Neuronal stem cell (in vitro differentiated cells): ENCODE results near the gene SEPTIN3.

Experiments
- DNase-seq: peaks from one replicate; pipeline ENCODE4 v3.0.0-alpha.2; 2013; ENCODE audit warnings: low spot score
- H2AFZ ChIP-seq: one replicate; pipeline ENCODE4 v1.6.1; 2013; ENCODE audit warnings: mild to moderate bottlenecking, low read length, inconsistent platforms
- H2AK5ac ChIP-seq: 2 replicates; pipeline ENCODE4 v1.6.1; 2013; ENCODE audit warnings: low read depth, mild to moderate bottlenecking, inconsistent platforms, low read length, moderate library complexity, mixed read lengths
- H2BK120ac ChIP-seq: 2 replicates; pipeline ENCODE4 v1.6.1; 2013; ENCODE audit warnings: low read depth, mild to moderate bottlenecking, inconsistent platforms, low read length, moderate library complexity, mixed read lengths
- H2BK12ac ChIP-seq: one replicate; pipeline ENCODE4 v1.6.1; 2013; ENCODE audit warnings: low read length, inconsistent platforms
- H2BK15ac ChIP-seq: 2 replicates; pipeline ENCODE4 v1.6.1; 2013; ENCODE audit warnings: mild to moderate bottlenecking, low read length, inconsistent platforms, mixed read lengths
- H2BK5ac ChIP-seq: one replicate; pipeline ENCODE4 v1.6.1; 2013; ENCODE audit warnings: inconsistent platforms, mild to moderate bottlenecking, low read length, moderate library complexity
- H3K14ac ChIP-seq: one replicate; pipeline ENCODE4 v1.6.1; 2013; ENCODE audit warnings: low read length, inconsistent platforms
- H3K18ac ChIP-seq: 2 replicates; pipeline ENCODE4 v1.6.1; 2013; ENCODE audit warnings: low read length, inconsistent platforms
- H3K23ac ChIP-seq: 2 replicates; pipeline ENCODE4 v1.6.1; 2013; ENCODE audit warnings: low read depth, mild to moderate bottlenecking, mixed read lengths, low read length, inconsistent platforms; ENCODE audit not compliant: poor library complexity
- H3K27ac ChIP-seq: replicated peaks from 3 replicates; pipeline ENCODE4 v1.5.1; 2013; ENCODE audit warnings: low read length, inconsistent platforms
- H3K27me3 ChIP-seq, 3 experiments: 2 replicates each; pipeline ENCODE4 v1.6.1; 2013; ENCODE audit warnings: low read length in 3 of 3, mild to moderate bottlenecking in 2 of 3, inconsistent platforms in 1 of 3, low read depth in 1 of 3, mixed read lengths in 1 of 3, moderate library complexity in 1 of 3; ENCODE audit not compliant: control insufficient read depth in 3 of 3, insufficient read depth in 3 of 3
- H3K36me3 ChIP-seq, 2 donors: replicated peaks in 1 of 2; 2 replicates each; pipeline ENCODE4 v1.6.1; 2013; ENCODE audit warnings: low read length in 2 of 2; ENCODE audit not compliant: control insufficient read depth in 2 of 2, insufficient read depth in 2 of 2
- H3K4ac ChIP-seq: 2 replicates; pipeline ENCODE4 v1.6.1; 2013; ENCODE audit warnings: inconsistent platforms, mild to moderate bottlenecking, low read length, moderate library complexity
- H3K4me1 ChIP-seq, 2 donors: 1 replicate in 1 of 2; 2 replicates in 1 of 2; pipeline ENCODE4 v1.6.1; 2013; ENCODE audit warnings: low read length in 2 of 2, low read depth in 1 of 2; ENCODE audit not compliant: control insufficient read depth in 2 of 2, insufficient read depth in 1 of 2
- H3K4me2 ChIP-seq: one replicate; pipeline ENCODE4 v1.6.1; 2013; ENCODE audit warnings: mild to moderate bottlenecking, low read length, inconsistent platforms; ENCODE audit not compliant: insufficient read depth, poor library complexity, severe bottlenecking
- H3K4me3 ChIP-seq, 2 donors: 2 replicates each; pipeline ENCODE4 v1.5.1; 2013; ENCODE audit warnings: low read length in 2 of 2, mild to moderate bottlenecking in 2 of 2, inconsistent platforms in 1 of 2, moderate library complexity in 1 of 2
- H3K79me1 ChIP-seq: one replicate; pipeline ENCODE4 v1.6.1; 2013; ENCODE audit warnings: low read depth, mild to moderate bottlenecking, inconsistent platforms, low read length, moderate library complexity
- H3K9ac ChIP-seq: one replicate; pipeline ENCODE4 v1.6.1; 2013; ENCODE audit warnings: mild to moderate bottlenecking, low read depth, low read length, inconsistent platforms; ENCODE audit not compliant: poor library complexity
- H3K9me3 ChIP-seq, 2 donors: replicated peaks in 1 of 2; 2 replicates each; pipeline versions ENCODE3 to v1.6.1; 2013; ENCODE audit warnings: low read length in 2 of 2, mild to moderate bottlenecking in 2 of 2, inconsistent platforms in 1 of 2, low read depth in 1 of 2, mixed read lengths in 1 of 2, moderate library complexity in 1 of 2; ENCODE audit not compliant: control insufficient read depth in 2 of 2, insufficient read depth in 1 of 2
- H4K8ac ChIP-seq: one replicate; pipeline ENCODE4 v1.6.1; 2013; ENCODE audit warnings: low read depth, mild to moderate bottlenecking, inconsistent platforms, low read length, moderate library complexity
- H4K91ac ChIP-seq: one replicate; pipeline ENCODE4 v1.6.1; 2013; ENCODE audit warnings: low read length, low read depth, mild to moderate bottlenecking, inconsistent platforms; ENCODE audit not compliant: poor library complexity
- WGBS, 2 donors: extraction: QIAGEN DNeasy Blood & Tissue Kit; methylation state at CpG; one replicate each; pipeline ENCODE4 v1.1.7; 2013; ENCODE audit warnings: missing lambda C conversion rate in 2 of 2, mixed read lengths in 1 of 2; ENCODE audit not compliant: insufficient read length in 2 of 2, insufficient replicate concordance in 1 of 2; ENCODE audit errors: extremely low coverage in 2 of 2; 5-methylcytosine and 5-hydroxymethylcytosine counted together

SEPTIN3 gene

GRCh38 chr22:41928593-41929417 is 40.4 kb upstream of the SEPTIN3 start:
- peaks cover 2% of the 10 kb centered on the region for H3K79me1 ChIP-seq
- no peak overlapping the region for H4K91ac ChIP-seq
- peak overlapping the region; percentile 58 for H2AFZ ChIP-seq
- H2AK5ac ChIP-seq = peak overlapping the region; percentile 86
- DNase-seq = no peak
- 100% methylated on average over 1 of the region's 14 CpGs; no CpG with 5 or more reads in 1 of the 2 donors for WGBS, 2 donors
- peak overlapping the region; percentile 1 for H2BK15ac ChIP-seq
- H3K4me2 ChIP-seq = no peak overlapping the region
- H3K4ac ChIP-seq = no peak overlapping the region
- H3K23ac ChIP-seq = no peak overlapping the region
- H2BK5ac ChIP-seq = peak overlapping the region; percentile 53
- H4K8ac ChIP-seq = peak overlapping the region; percentile 17
- peaks cover 2 to 8% of the 10 kb centered on the region in 2 donors for H3K36me3 ChIP-seq
- H2BK12ac ChIP-seq = peak overlapping the region; percentile 22
- peak overlapping the region; percentile 7 for H3K9ac ChIP-seq
- H3K4me1 ChIP-seq = peaks cover 20 to 24% of the 10 kb centered on the region in 2 donors
- peak overlapping the region; percentile 89 for H3K18ac ChIP-seq
- peak overlapping the region; percentile 1 for H3K14ac ChIP-seq
- no peak overlapping the region for H3K27ac ChIP-seq
- H3K27me3 ChIP-seq = peaks cover 0 to 21% (median 7%) of the 10 kb centered on the region in 3 experiments
- H2BK120ac ChIP-seq = no peak overlapping the region
- no peaks in the 10 kb centered on the region for H3K9me3 ChIP-seq
- no peak overlapping the region for H3K4me3 ChIP-seq

- Histone ChIP-seq H4K91ac (no peak overlapping the region), H3K4ac (no peak overlapping the region), H3K18ac (peak overlapping the region; percentile 89), H4K8ac (no peak overlapping the region), H3K36me3 (peaks cover 2 to 13% of the 10 kb centered on the region in 2 donors), H3K4me3 (no peak overlapping the region), H2BK15ac (peak overlapping the region; percentile 1), H3K27ac (no peak overlapping the region), H2AK5ac (peak overlapping the region; percentile 86), H3K14ac (no peak overlapping the region), H3K9ac (no peak overlapping the region), H3K4me2 (no peak overlapping the region), H2BK5ac (peak overlapping the region; percentile 53), H3K4me1 (peaks cover 20 to 24% of the 10 kb centered on the region in 2 donors), H2BK120ac (no peak overlapping the region), H3K9me3 (no peaks in the 10 kb centered on the region), H2BK12ac (no peak overlapping the region), H3K27me3 (peaks cover 0 to 21% (median 7%) of the 10 kb centered on the region in 3 experiments), H3K23ac (no peak overlapping the region), H2AFZ (peak overlapping the region; percentile 24), H3K79me1 (peaks cover 2% of the 10 kb centered on the region)
- DNase-seq = no peak
- WGBS, 2 donors = no CpG with 5 or more reads among the region's 8 CpGs
These were observed 39.8 kb upstream of the SEPTIN3 start for GRCh38 chr22:41929418-41929810.

DNA sequence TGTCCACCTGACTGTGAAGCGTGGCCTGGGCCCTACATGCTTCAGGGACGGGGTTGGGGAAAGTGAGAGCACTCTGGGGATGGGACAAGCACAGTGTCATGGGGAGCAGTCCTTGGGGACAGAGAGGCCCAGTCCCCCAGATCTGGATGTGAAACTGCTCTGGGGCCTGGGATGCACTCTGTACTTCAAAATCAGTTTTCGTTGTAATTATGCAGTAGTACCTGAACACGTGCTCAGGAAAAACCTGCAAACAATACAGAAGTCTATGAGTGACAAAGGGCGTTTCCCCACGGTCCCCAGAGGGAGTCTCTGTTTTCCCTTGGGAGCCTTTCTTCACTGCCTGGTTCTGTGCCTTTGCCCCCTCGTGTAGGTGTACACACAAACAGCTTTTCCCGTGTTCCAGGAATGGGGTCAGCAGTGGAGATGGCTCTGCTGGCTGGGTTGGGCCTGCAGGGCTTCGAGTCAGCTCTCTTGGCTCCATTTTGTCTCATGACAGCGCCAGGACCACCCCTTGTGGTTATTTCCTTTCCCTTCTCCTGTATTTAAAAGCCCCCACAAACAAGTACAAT is 37.5 kb upstream of the SEPTIN3 start:
- H2AFZ ChIP-seq = no peak overlapping the region
- H2BK120ac ChIP-seq = no peak overlapping the region
- H3K14ac ChIP-seq = no peak overlapping the region
- H2BK5ac ChIP-seq = no peak overlapping the region
- H2BK12ac ChIP-seq = no peak overlapping the region
- peaks cover 18 to 19% of the 10 kb centered on the region in 2 donors for H3K4me1 ChIP-seq
- no peak overlapping the region for H3K4me3 ChIP-seq
- H2BK15ac ChIP-seq = no peak overlapping the region
- H3K9ac ChIP-seq = no peak overlapping the region
- H3K18ac ChIP-seq = no peak overlapping the region
- no peak overlapping the region for H3K23ac ChIP-seq
- no peak overlapping the region for H2AK5ac ChIP-seq
- peak overlapping the region; percentile 5 for H4K8ac ChIP-seq
- no peak for DNase-seq
- H4K91ac ChIP-seq = no peak overlapping the region
- H3K9me3 ChIP-seq = no peaks in the 10 kb centered on the region
- H3K27ac ChIP-seq = no peak overlapping the region
- H3K36me3 ChIP-seq = peaks cover 6 to 34% of the 10 kb centered on the region in 2 donors
- H3K4ac ChIP-seq = no peak overlapping the region
- H3K79me1 ChIP-seq = peaks cover 2% of the 10 kb centered on the region
- no peak overlapping the region for H3K4me2 ChIP-seq
- peaks cover 0 to 3% (median 0%) of the 10 kb centered on the region in 3 experiments for H3K27me3 ChIP-seq
- no CpG with 5 or more reads among the region's 10 CpGs for WGBS, 2 donors

GRCh38 chr22:41932353-41932752 is 36.9 kb upstream of the SEPTIN3 start:
- H3K23ac ChIP-seq = peak overlapping the region; percentile 86
- H3K27me3 ChIP-seq = no peaks in the 10 kb centered on the region
- peak overlapping the region; percentile 50 for H4K8ac ChIP-seq
- DNase-seq = no peak
- no peak overlapping the region for H3K27ac ChIP-seq
- no peak overlapping the region for H3K18ac ChIP-seq
- H2AK5ac ChIP-seq = no peak overlapping the region
- peak overlapping the region; percentile 39 for H2BK15ac ChIP-seq
- peaks cover 3% of the 10 kb centered on the region for H3K79me1 ChIP-seq
- no peak overlapping the region for H3K4me2 ChIP-seq
- H3K9ac ChIP-seq = peak overlapping the region; percentile 91
- H3K4ac ChIP-seq = peak overlapping the region; percentile 68
- no peak overlapping the region for H2BK12ac ChIP-seq
- no peak overlapping the region for H2AFZ ChIP-seq
- H2BK120ac ChIP-seq = no peak overlapping the region
- no peak overlapping the region for H4K91ac ChIP-seq
- no peak overlapping the region for H3K4me3 ChIP-seq
- H3K4me1 ChIP-seq = peaks cover 18 to 19% of the 10 kb centered on the region in 2 donors
- H3K14ac ChIP-seq = peak overlapping the region; percentile 57
- no peak overlapping the region for H2BK5ac ChIP-seq
- H3K9me3 ChIP-seq = no peaks in the 10 kb centered on the region
- peaks cover 10 to 39% of the 10 kb centered on the region in 2 donors for H3K36me3 ChIP-seq
- WGBS, 2 donors = no CpG with 5 or more reads among the region's 12 CpGs
